Skeletal muscle cell (primary cell): ENCODE data around the gene PACRG.
"Not testable (repeated sequence)": the region's sequence is repeated elsewhere in the genome, so short reads cannot be mapped to it uniquely, and the experiment has no call there.

Source experiments
- DNase-seq: peaks from one replicate; pipeline ENCODE4 v3.0.0-alpha.2; 2010; ENCODE audit warnings: low read depth
- H3K4me3 ChIP-seq: 2 replicates; pipeline ENCODE4 v1.5.1; 2011; ENCODE audit warnings: low read depth, mild to moderate bottlenecking, control low read depth, low read length, moderate library complexity

The PACRG gene

DNA sequence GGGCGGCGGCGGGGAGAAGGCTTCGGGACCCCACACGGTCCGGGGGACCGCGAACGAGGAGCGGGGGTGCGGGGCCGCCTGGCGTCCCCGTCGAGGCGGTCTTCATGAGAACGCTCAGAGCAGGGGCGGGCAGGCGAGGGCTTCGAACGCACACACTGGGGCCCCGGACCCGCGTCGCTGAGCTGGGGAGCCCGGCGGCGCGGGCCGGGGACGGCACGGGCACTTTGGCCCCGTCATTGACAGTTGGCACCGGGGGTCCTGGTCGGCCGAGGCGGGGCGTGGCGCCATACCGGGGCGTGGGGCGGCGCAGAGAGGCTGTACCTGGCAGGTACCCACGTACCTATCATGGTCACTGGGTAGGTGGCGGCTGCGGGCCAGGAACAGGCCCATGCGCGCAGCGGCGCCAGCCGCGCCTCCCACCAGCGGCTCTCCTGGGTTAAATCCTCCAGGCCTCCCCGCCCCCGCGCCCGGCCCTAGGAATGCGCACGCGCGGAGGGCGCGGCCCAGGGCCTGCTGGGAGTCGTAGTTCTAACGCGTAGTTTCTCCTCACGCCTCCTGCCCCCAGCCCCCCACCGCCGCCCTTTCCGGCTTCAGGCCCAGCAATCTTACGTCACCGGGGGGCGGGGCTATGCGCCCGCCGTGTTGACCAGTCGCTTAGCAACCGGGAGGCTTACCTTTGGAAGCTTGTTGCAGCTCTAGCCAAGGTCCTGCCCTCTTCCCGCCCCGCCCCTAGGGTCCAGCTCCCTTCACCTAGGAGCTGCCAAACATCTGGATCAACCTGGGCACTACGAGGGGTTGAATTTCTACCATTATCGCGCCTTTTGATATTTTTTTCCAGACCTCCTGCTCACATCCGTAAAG lies at the start of gene PACRG, which contains the start of gene PRKN:
Gene PACRG, plus strand, starts transcription at position 653 of the 861 bp plus-strand sequence.
Gene PRKN, minus strand, starts transcription at position 445 of the 861 bp plus-strand sequence.
- DNase-seq, result peak; percentile 89
- H3K4me3 ChIP-seq, result peak within 1 kb of the TSS; percentile 88

DNA sequence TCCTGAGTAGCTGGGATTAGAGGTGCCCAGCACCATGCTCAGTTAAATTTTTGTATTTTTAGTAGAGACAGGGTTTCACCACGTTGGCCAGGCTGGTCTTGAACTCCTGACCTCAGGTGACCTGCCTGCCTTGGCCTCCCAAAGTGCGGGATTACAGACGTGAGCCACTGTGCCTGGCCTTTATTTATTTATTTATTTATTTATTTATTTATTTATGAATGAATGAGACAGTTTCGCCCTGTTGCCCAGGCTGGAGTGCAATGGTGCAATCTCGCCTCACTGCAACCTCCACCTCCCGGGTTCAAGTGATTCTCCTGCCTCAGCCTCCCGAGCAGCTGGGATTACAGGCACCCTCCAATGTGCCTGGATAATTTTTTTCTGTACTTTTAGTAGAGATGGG lies 48.9 kb upstream of the PACRG start:
- H3K4me3 ChIP-seq, DNase-seq: not testable (repeated sequence)

DNA sequence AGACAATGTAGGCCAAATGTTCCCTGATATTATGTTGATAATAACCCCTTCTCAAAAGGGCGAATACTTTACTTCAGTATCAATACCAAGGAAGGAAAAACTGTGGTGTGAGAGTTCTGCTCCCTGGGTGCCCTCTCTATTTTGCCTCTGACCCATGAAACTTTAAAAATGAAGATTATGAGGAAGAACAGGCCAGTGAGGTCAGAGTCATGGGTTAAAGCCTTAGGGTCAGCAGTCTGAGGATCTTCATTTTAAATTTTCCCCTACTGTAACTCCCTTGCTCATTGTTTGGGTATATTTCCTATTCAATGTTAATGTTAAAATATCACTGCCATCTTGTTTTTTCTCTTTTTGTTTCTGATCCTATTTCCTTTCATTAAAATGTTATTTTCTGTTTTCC lies 48.1 kb upstream of the PACRG start:
- no peak overlapping the region for H3K4me3 ChIP-seq
- DNase-seq, result no peak

DNA sequence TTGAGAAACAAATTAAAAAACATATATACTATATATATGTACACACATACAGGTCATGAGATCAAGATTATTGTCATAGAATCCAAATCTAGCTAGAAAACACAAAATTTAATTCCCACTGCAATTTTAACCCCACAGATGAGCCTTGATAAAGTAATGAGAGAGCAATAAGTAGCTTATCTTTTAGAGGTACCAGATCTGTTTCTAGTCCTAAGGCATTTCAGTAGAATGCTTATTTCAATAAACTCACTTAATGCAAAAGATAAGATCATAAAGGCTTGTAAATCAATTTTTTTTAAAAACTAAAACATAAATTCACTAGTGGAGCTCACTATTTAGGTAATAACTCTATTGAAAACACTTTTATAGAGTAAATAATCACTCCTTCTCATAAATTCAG lies 47.4 kb upstream of the PACRG start:
- H3K4me3 ChIP-seq, result no peak overlapping the region
- DNase-seq, result no peak

DNA sequence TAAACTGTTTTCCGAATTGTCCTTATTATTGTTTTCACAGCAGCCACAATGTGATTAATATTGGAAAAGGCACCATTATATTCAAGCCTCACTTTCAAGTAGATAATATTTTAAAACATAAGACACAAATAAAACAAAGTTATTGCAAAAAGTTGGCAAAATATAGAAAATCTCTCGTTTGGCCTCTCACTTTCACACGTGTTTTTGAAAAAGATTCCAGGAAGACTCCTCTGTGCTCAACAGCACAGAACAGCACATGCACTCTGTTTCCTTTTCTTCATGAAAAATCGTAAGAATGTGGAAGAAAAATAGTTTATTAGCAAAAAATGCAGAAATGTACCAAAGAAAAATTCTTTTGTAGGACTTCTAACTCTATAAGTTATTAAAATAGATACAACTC lies 46.9 kb upstream of the PACRG start:
- no peak for DNase-seq

DNA sequence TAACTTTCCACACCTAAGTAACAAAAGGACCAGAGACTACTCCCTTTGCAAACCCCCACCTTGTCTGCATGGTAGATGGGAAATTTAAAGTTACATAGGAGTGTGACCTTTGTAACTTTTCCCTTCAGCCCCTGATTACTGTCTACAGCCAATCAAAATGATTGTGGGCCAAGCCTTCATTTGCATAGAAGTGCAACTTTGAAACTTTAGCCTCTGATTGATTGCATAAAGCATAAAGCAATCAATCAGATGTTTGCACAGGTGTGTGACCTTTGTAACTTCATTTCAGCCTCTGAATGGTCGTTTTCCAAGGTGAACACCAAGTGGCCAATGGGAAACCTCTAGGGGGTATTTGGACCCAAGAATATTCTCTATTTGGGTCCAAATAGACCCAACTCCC lies 46.3 kb upstream of the PACRG start:
- DNase-seq, result no peak
- H3K4me3 ChIP-seq, result no peak overlapping the region

More for the DNA sequence above, 46.9 kb upstream of the PACRG start:
- no peak overlapping the region for H3K4me3 ChIP-seq

DNA sequence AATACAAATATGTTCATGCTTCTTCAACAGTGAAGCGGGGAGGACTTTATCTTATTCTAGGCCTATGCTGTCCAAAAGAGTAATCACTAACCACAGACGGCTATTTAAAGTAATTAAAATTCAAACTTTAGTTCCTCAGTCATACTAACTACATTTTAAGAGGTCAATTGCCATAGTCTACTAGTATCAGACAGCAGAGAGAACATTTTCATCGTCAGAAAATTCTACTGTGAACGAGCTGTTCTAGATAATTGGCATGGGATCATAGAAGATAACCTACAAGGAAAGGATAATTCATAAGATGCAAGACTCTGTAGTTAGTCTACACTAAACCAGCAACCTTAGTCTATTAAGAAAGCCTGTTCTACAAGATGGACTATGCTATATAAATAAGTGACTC lies 44.6 kb upstream of the PACRG start:
- no peak for DNase-seq
- no peak overlapping the region for H3K4me3 ChIP-seq

DNA sequence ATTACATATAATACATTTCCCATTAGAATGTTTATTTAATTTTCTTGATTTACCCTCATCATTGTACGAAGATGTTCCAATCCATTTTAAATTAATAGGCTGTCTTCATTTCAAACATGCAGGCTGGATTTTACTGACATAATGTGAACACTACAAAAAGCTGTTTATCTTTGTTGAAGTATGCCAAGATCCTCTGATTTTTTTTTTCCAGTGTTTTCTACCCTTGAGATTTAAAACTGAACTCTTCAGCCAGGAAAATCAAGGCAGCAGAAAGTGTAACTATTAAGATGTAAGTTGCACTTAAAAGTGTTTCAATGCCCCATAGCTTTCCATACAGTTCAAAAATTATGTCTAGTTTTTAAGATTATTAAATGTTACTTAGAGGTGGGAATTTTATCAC lies 43.7 kb upstream of the PACRG start:
- no peak for DNase-seq
- H3K4me3 ChIP-seq, result no peak overlapping the region

DNA sequence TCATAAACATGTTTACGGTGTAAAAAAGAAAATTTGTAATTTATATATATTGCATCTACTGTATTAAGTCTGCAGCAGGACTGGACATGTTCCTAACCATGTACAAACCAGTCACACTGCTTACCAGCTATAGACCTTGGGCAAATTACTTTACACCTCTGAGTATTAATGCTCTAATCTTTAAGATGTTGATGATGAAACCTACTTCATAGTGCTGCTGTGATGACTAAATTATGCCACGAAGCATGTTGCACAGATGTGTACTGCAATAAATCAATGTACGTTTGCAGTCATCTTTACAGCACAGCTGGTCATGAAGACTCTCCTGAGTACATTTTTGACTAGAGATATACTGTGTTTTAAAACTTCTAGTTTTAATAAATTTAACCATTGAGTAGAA lies 42.8 kb upstream of the PACRG start:
- no peak overlapping the region for H3K4me3 ChIP-seq
- DNase-seq, result peak; percentile 8

DNA sequence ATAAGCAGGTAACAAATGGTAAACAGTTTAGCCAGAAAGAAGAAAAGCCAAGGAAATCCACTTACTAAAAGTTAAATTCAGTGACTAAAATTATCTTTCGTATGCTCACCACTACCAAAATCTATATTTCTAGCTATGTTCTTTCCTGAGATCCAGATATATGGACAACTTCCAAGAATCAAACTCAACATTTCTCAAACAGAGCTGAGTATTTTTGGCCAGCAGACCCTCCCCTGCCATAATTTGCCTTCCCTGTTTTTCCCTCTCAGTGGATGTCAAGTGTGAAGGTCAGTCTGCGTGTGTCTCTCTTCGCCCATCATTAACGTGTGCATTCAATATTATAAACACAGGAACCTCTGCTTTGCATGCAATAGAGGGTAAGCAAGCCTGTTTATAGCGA lies 42.2 kb upstream of the PACRG start:
- no peak for DNase-seq
- no peak overlapping the region for H3K4me3 ChIP-seq

DNA sequence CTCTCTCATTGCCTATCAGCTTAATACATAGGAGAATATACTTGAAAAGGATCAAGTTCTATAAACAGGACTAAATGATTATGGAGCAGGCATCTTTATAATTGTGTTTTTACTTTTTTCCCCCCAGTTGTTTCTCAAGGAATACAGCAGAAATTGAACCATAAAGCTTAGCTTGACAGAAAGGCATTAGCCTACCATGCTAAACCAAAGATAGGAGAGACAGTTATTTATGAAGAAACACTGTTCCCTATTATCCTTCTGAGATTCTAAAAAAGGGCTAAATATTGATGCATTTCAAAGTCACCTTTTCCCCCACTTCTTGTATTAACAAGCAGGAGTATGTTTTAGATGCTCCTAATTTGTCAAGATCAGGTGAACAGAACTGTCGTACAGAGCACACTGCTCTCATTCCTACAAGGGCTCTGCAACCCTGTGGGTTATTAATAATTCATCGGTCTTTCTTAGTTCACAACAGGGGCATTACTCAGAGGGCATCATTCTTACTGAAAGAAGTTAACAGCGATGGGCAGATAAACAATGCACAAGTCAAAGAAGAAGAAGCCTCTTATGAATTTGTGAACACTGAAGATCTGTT lies 38.9 kb upstream of the PACRG start:
- H3K4me3 ChIP-seq, result no peak overlapping the region
- no peak for DNase-seq

DNA sequence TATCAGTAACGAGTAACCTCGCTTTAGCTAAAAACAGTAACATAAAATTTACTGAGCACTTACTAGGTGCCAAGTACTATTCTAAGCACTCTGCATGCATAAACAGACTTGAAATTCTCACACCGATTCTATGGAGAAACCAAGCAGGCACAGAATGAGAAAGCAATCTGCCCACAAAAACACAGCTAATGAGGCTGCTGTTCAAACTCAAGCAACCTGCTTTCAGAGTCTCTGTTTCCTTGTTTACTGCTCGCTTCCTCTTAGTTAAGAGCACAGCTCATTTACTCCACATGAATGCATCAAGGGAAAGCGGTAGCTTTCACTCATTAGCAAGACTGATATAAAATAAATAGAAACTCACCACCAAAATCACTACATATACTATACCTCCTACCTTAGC lies 37.6 kb upstream of the PACRG start:
- no peak for DNase-seq

DNA sequence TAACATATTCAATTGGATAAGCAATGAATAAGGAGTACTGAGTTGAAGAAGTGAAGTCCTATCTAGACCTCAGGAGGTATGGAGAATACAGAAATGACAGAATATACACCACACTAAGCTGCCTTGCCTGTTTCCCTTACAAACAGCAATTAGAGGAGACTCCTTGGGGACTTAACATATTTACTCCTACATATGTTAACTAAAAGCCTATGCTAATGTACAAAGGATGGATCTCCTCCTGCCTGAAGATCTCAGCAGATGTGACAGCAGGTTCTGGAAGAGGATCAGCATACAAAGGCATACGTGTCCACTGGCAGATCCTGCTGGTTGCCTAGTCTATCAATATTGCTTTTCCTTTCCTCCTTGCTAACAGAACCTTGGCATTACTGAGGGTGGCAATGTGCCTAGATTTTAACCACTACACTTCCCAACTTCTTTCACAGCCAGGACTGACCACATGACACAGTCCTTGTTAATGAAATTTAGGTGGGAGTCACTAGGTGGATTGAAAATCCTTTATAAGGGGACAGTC lies 29.8 kb upstream of the PACRG start:
- no peak for DNase-seq
- no peak overlapping the region for H3K4me3 ChIP-seq

More for the DNA sequence above, 37.6 kb upstream of the PACRG start:
- H3K4me3 ChIP-seq, result no peak overlapping the region

DNA sequence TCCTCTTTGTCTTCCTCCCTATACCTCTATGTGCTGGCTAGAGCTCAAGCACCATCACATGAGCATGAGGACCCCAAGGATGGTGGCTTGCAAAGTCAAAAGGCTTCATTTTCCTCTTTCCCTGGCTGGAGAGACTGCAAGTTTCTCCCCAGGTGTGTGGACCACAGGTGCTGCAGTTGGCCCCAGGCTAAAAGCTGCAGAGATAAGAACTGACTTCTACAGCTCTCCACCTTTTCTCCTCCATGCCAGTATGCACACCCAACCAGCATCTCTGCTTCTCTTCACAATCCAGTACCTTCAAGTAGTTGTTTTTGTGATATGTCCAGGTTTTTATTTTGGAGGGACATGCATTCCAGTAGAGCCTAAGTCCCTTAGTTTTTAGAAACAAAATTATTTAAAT lies 29.3 kb upstream of the PACRG start:
- DNase-seq, result no peak
- no peak overlapping the region for H3K4me3 ChIP-seq

DNA sequence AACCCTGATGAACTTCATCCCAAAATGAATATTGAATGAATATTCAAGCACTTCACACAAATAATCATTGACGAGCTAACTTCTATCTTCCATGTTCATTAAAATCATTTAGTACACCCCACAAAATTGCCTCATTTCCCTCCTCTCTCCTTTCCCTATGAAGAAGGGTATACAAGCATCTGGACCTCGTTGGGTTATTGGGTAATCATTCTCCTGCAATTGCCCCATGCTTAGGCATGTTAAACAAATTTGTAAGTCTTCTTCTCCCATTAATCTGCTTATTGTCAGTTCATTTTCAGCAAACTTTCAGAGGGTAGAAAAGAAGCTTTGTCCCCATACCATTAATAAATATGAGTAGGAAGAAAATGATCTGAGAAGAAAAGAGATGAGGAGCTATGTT lies 27.8 kb upstream of the PACRG start:
- no peak for DNase-seq
- no peak overlapping the region for H3K4me3 ChIP-seq

DNA sequence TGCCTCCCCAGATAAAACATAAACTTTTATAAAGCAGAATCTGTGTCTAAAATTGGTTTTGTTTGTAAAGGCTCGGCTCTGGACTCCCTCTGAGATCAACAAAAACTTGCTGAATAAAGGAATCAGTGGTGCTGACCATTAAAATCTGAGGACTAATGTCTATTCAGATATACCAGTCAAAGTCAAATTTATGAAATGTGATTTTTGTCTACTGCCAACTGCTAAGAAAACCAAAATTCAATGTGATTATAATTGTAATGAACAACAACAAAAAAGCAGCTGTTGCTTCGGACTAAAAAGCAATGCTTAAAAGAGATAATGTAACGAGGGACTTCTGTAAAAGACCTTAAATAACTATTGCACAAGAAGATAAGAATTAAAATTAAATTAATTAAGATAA lies 26.8 kb upstream of the PACRG start:
- no peak for DNase-seq
- H3K4me3 ChIP-seq, result no peak overlapping the region

DNA sequence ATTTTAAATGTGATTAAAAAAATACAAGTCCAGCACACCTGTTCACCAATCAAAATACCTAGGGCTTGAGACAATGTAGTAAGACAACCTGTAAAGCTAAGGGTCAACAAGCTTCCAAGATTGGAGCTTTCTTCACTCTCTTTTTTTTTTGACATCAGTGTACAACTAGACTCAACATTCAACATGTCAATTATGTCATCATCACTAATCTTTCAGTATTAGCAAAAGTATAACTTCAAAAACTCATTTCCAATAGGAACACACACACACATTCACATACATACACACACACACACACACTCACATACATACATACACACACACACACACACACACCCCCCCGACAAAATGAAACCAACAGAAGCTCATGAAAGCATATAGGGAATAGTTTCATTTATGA lies 26.2 kb upstream of the PACRG start:
- H3K4me3 ChIP-seq, result no peak overlapping the region
- DNase-seq, result no peak

DNA sequence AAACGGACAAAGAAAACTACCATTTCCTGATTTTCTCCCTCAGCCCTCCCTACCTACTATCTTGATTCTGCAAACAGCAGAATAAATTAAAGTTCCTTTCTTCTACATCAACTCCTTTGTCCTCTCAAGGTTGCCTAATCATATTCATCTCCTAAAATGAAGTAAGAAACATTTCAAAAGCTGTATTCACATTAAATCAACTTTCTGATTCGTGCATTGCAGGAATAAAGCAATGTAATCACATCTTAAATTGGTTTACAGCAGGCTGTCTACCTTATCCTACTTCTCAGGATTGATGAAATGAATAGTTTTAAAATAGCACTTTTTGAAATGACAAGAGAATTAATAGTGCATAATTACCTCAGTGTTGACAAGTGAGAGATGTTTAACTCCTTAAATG lies 25.3 kb upstream of the PACRG start:
- H3K4me3 ChIP-seq, result no peak overlapping the region
- DNase-seq, result no peak

DNA sequence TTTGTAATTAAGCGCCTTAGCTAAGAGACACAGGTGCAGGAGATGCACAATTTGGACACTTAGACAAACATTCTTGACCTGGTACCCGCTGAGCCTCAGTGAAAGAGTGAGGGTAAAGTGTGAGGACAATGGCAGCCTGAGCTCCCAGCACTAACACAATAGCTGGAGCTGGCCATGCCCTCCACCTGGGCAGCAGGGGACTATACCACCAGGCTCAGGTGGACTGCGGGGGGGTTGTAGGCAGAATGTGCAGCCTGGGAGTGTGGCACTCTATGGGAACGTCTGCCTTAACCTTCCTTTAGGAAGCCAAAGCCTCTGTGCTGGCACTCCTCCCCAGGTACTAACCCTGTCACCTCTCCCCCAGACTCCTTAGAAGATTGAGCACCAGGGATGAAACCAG lies 23.8 kb upstream of the PACRG start:
- no peak overlapping the region for H3K4me3 ChIP-seq
- DNase-seq, result no peak

DNA sequence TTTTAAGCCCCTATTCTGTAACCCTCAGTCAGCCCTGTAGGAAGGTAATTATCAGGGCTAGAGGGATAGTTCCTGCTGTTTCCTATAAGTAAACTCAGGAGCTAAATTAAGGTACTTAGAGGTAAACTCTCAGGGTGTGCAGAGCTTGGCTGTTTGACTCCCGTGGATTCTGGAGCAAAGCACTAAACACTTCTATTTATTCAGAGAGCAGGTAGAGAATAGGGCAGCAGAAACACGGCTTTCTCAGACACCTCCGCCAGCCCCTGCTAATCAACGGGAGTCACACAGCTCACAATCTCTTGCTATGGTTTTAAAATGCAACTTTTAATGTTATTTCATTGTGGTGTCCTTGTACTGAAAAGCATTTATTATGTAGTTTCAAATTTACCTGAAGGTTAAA lies 22.0 kb upstream of the PACRG start:
- no peak overlapping the region for H3K4me3 ChIP-seq
- no peak for DNase-seq

DNA sequence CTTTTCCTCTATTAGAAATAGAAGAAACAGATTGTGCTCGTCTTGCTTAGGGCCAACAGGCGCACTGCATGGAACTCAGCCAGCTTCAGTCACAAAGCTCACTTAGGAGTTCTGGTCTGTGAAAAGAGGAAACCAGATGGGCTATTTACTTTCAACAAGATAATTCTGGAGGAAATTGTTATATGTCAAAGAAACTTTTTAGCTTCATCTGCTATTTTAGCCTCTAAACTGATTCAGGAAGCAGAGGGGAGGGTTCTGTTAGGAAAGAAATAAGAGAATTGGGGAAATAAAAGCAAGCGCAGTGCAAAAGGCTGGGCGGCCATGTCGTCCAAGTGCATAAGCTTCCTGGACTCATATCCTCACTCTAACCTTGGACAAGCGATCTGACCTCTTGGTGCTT lies 21.5 kb upstream of the PACRG start:
- H3K4me3 ChIP-seq, result no peak overlapping the region
- no peak for DNase-seq
